A375 (cell line): ENCODE results near the gene OR2H2. TPM values are rescaled to one million over a fixed set of nuclear protein-coding genes. Genes with fewer than 3 reads are reported as not detected.
A peak's percentile ranks its signal among the peaks of the same experiment; 100 is the strongest.

ENCODE experiments used
- small RNA-seq: library from RNA; depleted of rRNA; stranded (forward); fragments of <200 nt; gene quantifications from one replicate; pipeline ENCODE3, GENCODE V24; 2014
- total RNA-seq: library from RNA; depleted of rRNA; stranded (reverse); fragments of >200 nt; shearing (Covaris generic); gene quantifications from 2 replicates; pipeline ENCODE4 v1.2.3, GENCODE V29; 2014; rRNA removed

Gene OR2H2
- not detected in 2 replicates for total RNA-seq

GRCh38 chr6:29584821-29585220 is at the start of gene OR2H2:
TSS of gene OR2H2 (plus strand) at chr6:29585121. CDS start at chr6:29587945, 2,824 bp downstream.

GRCh38 chr6:29559524-29560287 is 25.2 kb upstream of the OR2H2 start, which contains the start of gene UBD:
TSS of gene UBD (minus strand) at chr6:29559732. CDS start at chr6:29559701, 31 bp downstream.

GRCh38 chr6:29632789-29633533 is 48.0 kb downstream of the OR2H2 start, which contains the start of gene GABBR1:
TSS of gene GABBR1 (minus strand) at chr6:29633183. CDS start at chr6:29632385, 798 bp downstream.

Small RNA genes lying within 50 kb of the gene (small RNA-seq; reads per million reads assigned to genes)
- 1.3 reads per million, percentile 62 among the genes with 10 or more reads in this experiment for gene SNORD32B
- gene SUMO2P1, result not detected
- not detected for gene TMEM183AP1

Other genes starting within 250 kb of the OR2H2 start
- gene OR5V1, start 216.3 kb upstream of the OR2H2 start, total RNA-seq, result not detected in 2 replicates
- 0.08 TPM in 1 of 2 replicates, not detected in the other for gene OR12D3, start 209.8 kb upstream of the OR2H2 start, total RNA-seq
- not detected in 2 replicates for gene OR12D2, start 189.5 kb upstream of the OR2H2 start, total RNA-seq
- not detected in 2 replicates for gene OR12D1, start 170.2 kb upstream of the OR2H2 start, total RNA-seq
- gene OR10C1, start 145.8 kb upstream of the OR2H2 start, total RNA-seq, result not detected in 2 replicates
- not detected in 2 replicates for gene OR11A1, start 128.1 kb upstream of the OR2H2 start, total RNA-seq
- gene OR2H1, start 128.0 kb upstream of the OR2H2 start, total RNA-seq, result not detected in 2 replicates
- not detected in 2 replicates for gene MAS1L, start 97.2 kb upstream of the OR2H2 start, total RNA-seq
- 0.40 and 1.4 TPM in 2 replicates for gene UBD, start 25.4 kb upstream of the OR2H2 start, total RNA-seq
- gene GABBR1, start 48.1 kb downstream of the OR2H2 start, total RNA-seq, result 13.4 and 17.6 TPM in 2 replicates
- 0.16 TPM in 1 of 2 replicates, not detected in the other for gene MOG, start 72.0 kb downstream of the OR2H2 start, total RNA-seq
- gene ZFP57, start 96.0 kb downstream of the OR2H2 start, total RNA-seq, result not detected in 2 replicates
- 16.2 and 18.7 TPM in 2 replicates for gene HLA-F, start 138.3 kb downstream of the OR2H2 start, total RNA-seq
- not detected in 2 replicates for gene HLA-G, start 242.7 kb downstream of the OR2H2 start, total RNA-seq